ENCODE data around the gene RRAS2.

Gene RRAS2

DNA sequence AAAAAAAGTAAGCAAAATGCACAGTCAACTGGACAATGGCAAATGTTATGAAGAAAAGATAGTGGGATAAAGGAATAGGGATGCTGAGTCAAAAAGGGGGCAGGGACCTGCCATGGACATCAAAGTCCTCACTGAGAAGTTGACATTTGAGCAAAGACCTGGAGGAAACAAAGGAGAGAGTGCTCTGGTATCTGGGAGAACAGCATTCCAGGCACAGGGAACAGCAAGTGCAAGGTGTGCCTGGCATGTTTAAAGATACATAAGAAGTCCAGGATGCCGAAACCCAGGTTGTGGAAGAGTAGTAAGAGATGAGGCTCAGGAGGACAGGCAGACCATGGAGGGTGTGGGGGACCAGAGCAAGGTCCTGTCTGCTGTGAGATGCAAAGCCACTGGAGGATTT lies 123.3 kb downstream of the RRAS2 start:
- Histone ChIP-seq H3K36me3 (ENCODE audit: control insufficient read depth, insufficient read depth, low read length) (no peaks in the 10 kb centered on the region), H3K27ac (ENCODE audit: insufficient read depth, low read depth, low read length, poor library complexity, severe bottlenecking) (no peak overlapping the region), H3K27me3 (ENCODE audit: control insufficient read depth, insufficient read depth, low read length, poor library complexity, severe bottlenecking) (no peaks in the 10 kb centered on the region), H3K4me3 (ENCODE audit: insufficient read depth, low read depth, low read length) (no peak overlapping the region), H3K9me3 (ENCODE audit: control insufficient read depth, low read length) (no peaks in the 10 kb centered on the region), H3K4me1 (ENCODE audit: control insufficient read depth, insufficient read depth, low read length) (no peaks in the 10 kb centered on the region)
- 94 to 97% methylated on average over 1 of the region's 1 CpG for WGBS, 2 experiments

DNA sequence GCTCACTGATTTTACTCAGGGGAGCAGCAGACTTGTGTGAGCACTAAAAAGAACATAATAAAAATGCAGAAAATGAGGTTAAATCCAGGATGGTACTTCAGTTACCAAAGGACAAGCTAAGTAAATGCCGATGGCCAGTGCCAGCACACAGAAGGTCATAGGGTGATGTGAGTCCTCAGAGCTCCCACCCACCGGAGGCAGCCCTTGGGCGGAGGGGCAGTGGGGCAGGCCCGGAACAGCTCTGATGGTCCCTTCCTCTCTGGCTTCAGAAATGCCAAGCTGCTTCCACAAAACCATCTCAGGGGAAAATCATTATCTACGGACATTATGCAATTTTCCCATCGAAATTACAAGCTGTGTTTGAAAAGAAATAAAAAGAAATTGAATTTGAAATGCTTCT lies 124.5 kb downstream of the RRAS2 start:
- H3K36me3 ChIP-seq (ENCODE audit: control insufficient read depth, insufficient read depth, low read length): no peaks in the 10 kb centered on the region
- 97 to 98% methylated on average over 6 of the region's 6 CpGs for WGBS, 2 experiments
- no peaks in the 10 kb centered on the region for H3K9me3 ChIP-seq (ENCODE audit: control insufficient read depth, low read length)

GRCh38 chr11:14232652-14233051 lies 126.3 kb downstream of the RRAS2 start:
- Histone ChIP-seq H3K4me1 (ENCODE audit: control insufficient read depth, insufficient read depth, low read length) (no peaks in the 10 kb centered on the region), H3K27me3 (ENCODE audit: control insufficient read depth, insufficient read depth, low read length, poor library complexity, severe bottlenecking) (no peaks in the 10 kb centered on the region), H3K27ac (ENCODE audit: insufficient read depth, low read depth, low read length, poor library complexity, severe bottlenecking) (no peak overlapping the region), H3K9me3 (ENCODE audit: control insufficient read depth, low read length) (no peaks in the 10 kb centered on the region), H3K36me3 (ENCODE audit: control insufficient read depth, insufficient read depth, low read length) (no peaks in the 10 kb centered on the region), H3K4me3 (ENCODE audit: insufficient read depth, low read depth, low read length) (no peak overlapping the region)
- WGBS, 2 experiments: 58 to 59% methylated on average over 6 of the region's 6 CpGs

More for the DNA sequence above, 124.5 kb downstream of the RRAS2 start:
- no peak overlapping the region for H3K4me3 ChIP-seq (ENCODE audit: insufficient read depth, low read depth, low read length)
- H3K27me3 ChIP-seq (ENCODE audit: control insufficient read depth, insufficient read depth, low read length, poor library complexity, severe bottlenecking): no peaks in the 10 kb centered on the region
- no peaks in the 10 kb centered on the region for H3K4me1 ChIP-seq (ENCODE audit: control insufficient read depth, insufficient read depth, low read length)
- no peak overlapping the region for H3K27ac ChIP-seq (ENCODE audit: insufficient read depth, low read depth, low read length, poor library complexity, severe bottlenecking)

GRCh38 chr11:14230407-14230806 lies 128.6 kb downstream of the RRAS2 start:
- no peaks in the 10 kb centered on the region for H3K9me3 ChIP-seq (ENCODE audit: control insufficient read depth, low read length)
- no peaks in the 10 kb centered on the region for H3K4me1 ChIP-seq (ENCODE audit: control insufficient read depth, insufficient read depth, low read length)
- H3K36me3 ChIP-seq (ENCODE audit: control insufficient read depth, insufficient read depth, low read length): no peaks in the 10 kb centered on the region
- no peaks in the 10 kb centered on the region for H3K27me3 ChIP-seq (ENCODE audit: control insufficient read depth, insufficient read depth, low read length, poor library complexity, severe bottlenecking)
- no peak overlapping the region for H3K27ac ChIP-seq (ENCODE audit: insufficient read depth, low read depth, low read length, poor library complexity, severe bottlenecking)
- WGBS, 2 experiments: 77 to 79% methylated on average over 6 of the region's 6 CpGs
- no peak overlapping the region for H3K4me3 ChIP-seq (ENCODE audit: insufficient read depth, low read depth, low read length)

DNA sequence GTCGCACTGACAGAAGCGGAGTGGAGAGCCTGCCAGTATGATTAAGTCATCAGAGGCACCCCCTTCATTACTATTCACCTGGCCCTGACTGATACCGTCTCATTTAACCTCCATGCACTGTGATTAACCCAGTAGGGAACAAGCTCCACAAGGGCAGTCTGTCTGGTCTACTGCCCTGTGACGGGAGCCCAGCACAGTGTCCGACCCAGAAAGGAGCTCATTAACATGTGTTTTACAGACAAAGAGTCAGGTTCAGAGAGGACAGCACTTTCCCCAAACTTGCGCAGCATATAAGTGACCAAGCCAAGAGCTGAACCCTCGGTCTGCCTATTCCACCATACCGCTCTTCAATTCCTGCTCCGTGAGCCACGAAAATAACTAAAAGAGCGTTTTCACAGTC lies 129.5 kb downstream of the RRAS2 start:
- Histone ChIP-seq H3K36me3 (ENCODE audit: control insufficient read depth, insufficient read depth, low read length) (no peaks in the 10 kb centered on the region), H3K4me1 (ENCODE audit: control insufficient read depth, insufficient read depth, low read length) (no peaks in the 10 kb centered on the region), H3K27ac (ENCODE audit: insufficient read depth, low read depth, low read length, poor library complexity, severe bottlenecking) (no peak overlapping the region), H3K27me3 (ENCODE audit: control insufficient read depth, insufficient read depth, low read length, poor library complexity, severe bottlenecking) (no peaks in the 10 kb centered on the region), H3K9me3 (ENCODE audit: control insufficient read depth, low read length) (no peaks in the 10 kb centered on the region), H3K4me3 (ENCODE audit: insufficient read depth, low read depth, low read length) (no peak overlapping the region)
- 43 to 47% methylated on average over 11 of the region's 11 CpGs for whole genome bisulfite sequencing, 2 experiments

GRCh38 chr11:14228356-14228755 lies 130.6 kb downstream of the RRAS2 start:
- WGBS, 2 experiments: 90 to 91% methylated on average over 2 of the region's 2 CpGs
- Histone ChIP-seq H3K27ac (ENCODE audit: insufficient read depth, low read depth, low read length, poor library complexity, severe bottlenecking) (no peak overlapping the region), H3K4me3 (ENCODE audit: insufficient read depth, low read depth, low read length) (no peak overlapping the region), H3K4me1 (ENCODE audit: control insufficient read depth, insufficient read depth, low read length) (peaks cover 6% of the 10 kb centered on the region), H3K9me3 (ENCODE audit: control insufficient read depth, low read length) (no peaks in the 10 kb centered on the region), H3K27me3 (ENCODE audit: control insufficient read depth, insufficient read depth, low read length, poor library complexity, severe bottlenecking) (no peaks in the 10 kb centered on the region), H3K36me3 (ENCODE audit: control insufficient read depth, insufficient read depth, low read length) (no peaks in the 10 kb centered on the region)

All from ectodermal cell (in vitro differentiated cells).